Renal pelvis (tissue), 12 donors: ENCODE results near the gene LEMD1. TPM values are rescaled to one million over a fixed set of nuclear protein-coding genes. Genes with fewer than 3 reads are reported as not detected.

Source experiments
- DNase-seq: peaks from one replicate; pipeline ENCODE4 v3.0.0-alpha.2; 2013
- long read RNA-seq, 16 experiments: transcript quantifications; one replicate each; lab custom pipeline, GENCODE V29; 2026
- polyA plus RNA-seq, 3 donors: library from polyadenylated mRNA; unstranded; fragments of 120-200 nt; gene quantifications; one replicate each; pipeline ENCODE4 v1.2.1, GENCODE V29; 2013; ENCODE audit not compliant: insufficient read length in 3 of 3

LEMD1 gene
- 1 to 10 TPM; 4.1 to 4.8 (median 4.6) TPM for polyA plus RNA-seq
- long read RNA-seq, donor 1, result 0 reads
- long read RNA-seq, donor 2, result 0 reads
- long read RNA-seq, donor 3, result 0 reads
- long read RNA-seq, donor 4, result 0 reads
- long read RNA-seq, donor 5, result 0 reads
- long read RNA-seq, donor 6, result 0 reads
- long read RNA-seq, donor 7, result 0 reads
- long read RNA-seq, donor 8, result 0 reads
- long read RNA-seq, donor 9, result 0 reads
- long read RNA-seq, donor 10, result 0 reads
- long read RNA-seq, donor 11, result 0 reads
- long read RNA-seq, donor 12, result 0 reads
- long read RNA-seq, donor 13, result 0 reads
- long read RNA-seq, donor 14, result 0 reads
- long read RNA-seq, donor 15, result 0 reads
- long read RNA-seq, donor 16, partial matches to known transcripts, result 0 of 1 reads
- long read RNA-seq, donor 16, other reads (novel, unspliced or antisense), result 0 of 1 reads

GRCh38 chr1:205421798-205422197, at the start of gene LEMD1:
TSS of gene LEMD1 (minus strand) at chr1:205422056. CDS start at chr1:205420536, 1,520 bp downstream.
- no peak for DNase-seq

- no peak for DNase-seq
These were observed 48.3 kb upstream of the LEMD1 start for GRCh38 chr1:205470131-205470530.

- no peak for DNase-seq
These were observed 44.9 kb upstream of the LEMD1 start for GRCh38 chr1:205466595-205467220.

- DNase-seq, result no peak
These were observed 43.5 kb upstream of the LEMD1 start for GRCh38 chr1:205465392-205465791.

- no peak for DNase-seq
These were observed 37.1 kb upstream of the LEMD1 start for GRCh38 chr1:205458777-205459566.

GRCh38 chr1:205456868-205457745, 35.3 kb upstream of the LEMD1 start:
- DNase-seq, result no peak

GRCh38 chr1:205456383-205456867, 34.6 kb upstream of the LEMD1 start:
- DNase-seq, result no peak

- no peak for DNase-seq
These were observed 33.9 kb upstream of the LEMD1 start, which contains the start of gene BLACAT1 for GRCh38 chr1:205455581-205456382. TSS of gene BLACAT1 (minus strand) at chr1:205456045.

GRCh38 chr1:205454903-205455335, 33.1 kb upstream of the LEMD1 start:
- DNase-seq, result no peak

- no peak for DNase-seq
These were observed 31.6 kb upstream of the LEMD1 start for GRCh38 chr1:205453466-205453865.

GRCh38 chr1:205452933-205453332, 31.1 kb upstream of the LEMD1 start:
- no peak for DNase-seq

GRCh38 chr1:205452364-205452763, 30.5 kb upstream of the LEMD1 start:
- DNase-seq, result no peak

- DNase-seq, result no peak
These were observed 29.9 kb upstream of the LEMD1 start for GRCh38 chr1:205451759-205452164.

- no peak for DNase-seq
These were observed 29.3 kb upstream of the LEMD1 start for GRCh38 chr1:205451202-205451601.

- DNase-seq, result no peak
These were observed 28.6 kb upstream of the LEMD1 start for GRCh38 chr1:205450448-205450847.

- DNase-seq, result peak; percentile 86
These were observed 28.0 kb upstream of the LEMD1 start for GRCh38 chr1:205449750-205450443.

- DNase-seq, result no peak
These were observed 27.4 kb upstream of the LEMD1 start for GRCh38 chr1:205449254-205449749.

- DNase-seq, result no peak
These were observed 26.8 kb upstream of the LEMD1 start for GRCh38 chr1:205448540-205449253.
